Peyer's patch (tissue), 4 donors: ENCODE measurements around the gene HES4. TPM values are rescaled to one million over a fixed set of nuclear protein-coding genes. Genes with fewer than 3 reads are reported as not detected.

Experiments
- DNase-seq, 3 donors: peaks; one replicate each; pipeline ENCODE4 v3.0.0-alpha.2; 2017 to 2019
- H3K27ac ChIP-seq, 4 donors: fragments of 200-600 bp; sonication (generic); one replicate each; pipeline ENCODE4 v1.5.1; 2016 to 2019
- H3K27me3 ChIP-seq, 2 donors: fragments of 200-600 bp; sonication (generic); one replicate each; pipeline ENCODE4 v1.5.1; 2019
- H3K36me3 ChIP-seq, 3 donors: fragments of 200-600 bp; sonication (generic); one replicate each; pipeline ENCODE4 v1.5.1; 2016 to 2019
- H3K4me1 ChIP-seq, 4 donors: fragments of 200-600 bp; sonication (generic); one replicate each; pipeline ENCODE4 v1.5.1; 2016 to 2019
- H3K4me3 ChIP-seq, 4 donors: fragments of 200-600 bp; sonication (generic); 1 replicate in 3 of 4; 2 replicates in 1 of 4; pipeline ENCODE4 v1.5.1; 2016 to 2019; ENCODE audit warnings: mild to moderate bottlenecking in 1 of 4
- H3K9me3 ChIP-seq, 4 donors: fragments of 200-600 bp; sonication (generic); one replicate each; pipeline ENCODE4 v1.5.1; 2016 to 2019; ENCODE audit warnings: mild to moderate bottlenecking in 1 of 4
- POLR2A ChIP-seq, 2 donors: fragments of 450-650 bp; IDR thresholded peaks; one replicate each; pipeline ENCODE4 v1.5.1; 2017; ENCODE audit warnings: antibody characterized with exemption in 2 of 2, mild to moderate bottlenecking in 2 of 2, moderate library complexity in 2 of 2
- total RNA-seq, 4 donors: library from RNA; depleted of rRNA; stranded (reverse); fragments of >200 nt; gene quantifications; one replicate each; pipeline ENCODE4 v1.1.0, GENCODE V29; 2016
- TF ChIP-seq, protein P1 (sequence below), 6 experiments: fragments of 450-650 bp in 4 of 6; fragments of 200-600 bp in 2 of 6; sonication (generic) in 1 of 6; IDR thresholded peaks; one replicate each; pipeline ENCODE4 v1.5.1; 2017 to 2019; ENCODE audit warnings: antibody characterized with exemption in 6 of 6, mild to moderate bottlenecking in 3 of 6, moderate library complexity in 1 of 6

The HES4 gene
- total RNA-seq, 4 donors from 2014 or later = 3.9 to 12.4 (median 7.7) TPM

DNA sequence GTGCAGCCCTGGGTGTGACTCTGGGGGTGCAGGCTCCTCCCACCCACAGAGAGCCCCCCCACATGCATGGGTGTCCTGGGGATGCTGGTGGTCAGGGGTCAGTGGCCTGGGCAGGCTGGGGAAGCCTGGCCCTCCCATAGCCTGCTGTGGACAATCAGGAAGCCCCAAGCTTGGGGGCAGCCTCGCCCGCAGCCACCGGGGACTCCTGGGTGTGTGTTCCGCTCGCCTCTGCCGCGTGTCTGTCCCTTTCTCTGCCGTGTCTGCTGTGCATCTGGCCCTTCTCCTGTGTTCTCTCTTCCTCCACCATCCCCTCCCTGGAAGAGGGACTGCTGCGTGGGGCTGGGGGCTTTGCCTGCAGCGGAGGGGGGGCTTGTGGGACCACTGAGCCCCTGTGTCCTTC lies 42.9 kb upstream of the HES4 start:
- H3K36me3 ChIP-seq = peaks cover 0 to 21% (median 0%) of the 10 kb centered on the region in 3 donors
- H3K4me3 ChIP-seq = no peak overlapping the region
- peaks cover 6 to 24% (median 16%) of the 10 kb centered on the region in 4 donors for H3K4me1 ChIP-seq
- no peaks in the 10 kb centered on the region for H3K27me3 ChIP-seq
- DNase-seq = no peak
- TF ChIP-seq POLR2A (IDR thresholded peaks at IDR 0.05) = no peak
- TF ChIP-seq, protein P1, sequence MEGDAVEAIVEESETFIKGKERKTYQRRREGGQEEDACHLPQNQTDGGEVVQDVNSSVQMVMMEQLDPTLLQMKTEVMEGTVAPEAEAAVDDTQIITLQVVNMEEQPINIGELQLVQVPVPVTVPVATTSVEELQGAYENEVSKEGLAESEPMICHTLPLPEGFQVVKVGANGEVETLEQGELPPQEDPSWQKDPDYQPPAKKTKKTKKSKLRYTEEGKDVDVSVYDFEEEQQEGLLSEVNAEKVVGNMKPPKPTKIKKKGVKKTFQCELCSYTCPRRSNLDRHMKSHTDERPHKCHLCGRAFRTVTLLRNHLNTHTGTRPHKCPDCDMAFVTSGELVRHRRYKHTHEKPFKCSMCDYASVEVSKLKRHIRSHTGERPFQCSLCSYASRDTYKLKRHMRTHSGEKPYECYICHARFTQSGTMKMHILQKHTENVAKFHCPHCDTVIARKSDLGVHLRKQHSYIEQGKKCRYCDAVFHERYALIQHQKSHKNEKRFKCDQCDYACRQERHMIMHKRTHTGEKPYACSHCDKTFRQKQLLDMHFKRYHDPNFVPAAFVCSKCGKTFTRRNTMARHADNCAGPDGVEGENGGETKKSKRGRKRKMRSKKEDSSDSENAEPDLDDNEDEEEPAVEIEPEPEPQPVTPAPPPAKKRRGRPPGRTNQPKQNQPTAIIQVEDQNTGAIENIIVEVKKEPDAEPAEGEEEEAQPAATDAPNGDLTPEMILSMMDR (IDR thresholded peaks at IDR 0.05) = no peak
- no peak overlapping the region for H3K27ac ChIP-seq
- H3K9me3 ChIP-seq = no peaks in the 10 kb centered on the region

DNA sequence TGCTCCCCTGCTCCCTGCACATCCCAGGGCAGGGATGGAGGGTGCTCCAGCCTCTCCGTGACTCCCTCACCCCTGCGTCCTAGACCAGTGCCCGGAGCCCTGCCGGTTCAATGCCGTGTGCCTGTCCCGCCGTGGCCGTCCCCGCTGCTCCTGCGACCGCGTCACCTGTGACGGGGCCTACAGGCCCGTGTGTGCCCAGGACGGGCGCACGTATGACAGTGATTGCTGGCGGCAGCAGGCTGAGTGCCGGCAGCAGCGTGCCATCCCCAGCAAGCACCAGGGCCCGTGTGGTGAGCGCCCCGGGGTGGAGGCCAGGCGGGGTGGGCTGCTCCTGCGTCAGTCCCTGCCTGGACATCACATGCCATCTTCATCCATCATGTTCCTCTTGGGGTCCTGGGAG lies 42.0 kb upstream of the HES4 start:
- Histone ChIP-seq H3K9me3 (no peaks in the 10 kb centered on the region), H3K27ac (no peak overlapping the region), H3K27me3 (no peaks in the 10 kb centered on the region), H3K4me3 (no peak overlapping the region), H3K4me1 (peaks cover 6 to 24% (median 16%) of the 10 kb centered on the region in 4 donors), H3K36me3 (peaks cover 0 to 14% (median 0%) of the 10 kb centered on the region in 3 donors)
- DNase-seq = no peak
- no peak for TF ChIP-seq POLR2A (IDR thresholded peaks at IDR 0.05)
- TF ChIP-seq, protein P1 (IDR thresholded peaks at IDR 0.05) = no peak

DNA sequence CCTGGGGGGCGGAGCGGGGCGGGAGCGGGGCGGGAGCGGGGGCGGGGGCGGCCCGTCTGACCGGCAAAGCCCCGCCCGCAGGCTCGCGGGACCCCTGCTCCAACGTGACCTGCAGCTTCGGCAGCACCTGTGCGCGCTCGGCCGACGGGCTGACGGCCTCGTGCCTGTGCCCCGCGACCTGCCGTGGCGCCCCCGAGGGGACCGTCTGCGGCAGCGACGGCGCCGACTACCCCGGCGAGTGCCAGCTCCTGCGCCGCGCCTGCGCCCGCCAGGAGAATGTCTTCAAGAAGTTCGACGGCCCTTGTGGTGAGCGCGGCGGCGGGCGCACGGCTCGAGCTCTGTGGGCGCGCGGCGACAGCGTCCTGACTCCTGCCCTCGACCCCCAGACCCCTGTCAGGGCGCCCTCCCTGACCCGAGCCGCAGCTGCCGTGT lies 41.2 kb upstream of the HES4 start:
- H3K27me3 ChIP-seq = no peaks in the 10 kb centered on the region
- H3K9me3 ChIP-seq = no peaks in the 10 kb centered on the region
- peaks cover 0 to 10% (median 0%) of the 10 kb centered on the region in 3 donors for H3K36me3 ChIP-seq
- H3K4me1 ChIP-seq = peaks cover 6 to 24% (median 16%) of the 10 kb centered on the region in 4 donors
- no peak overlapping the region for H3K27ac ChIP-seq
- no peak overlapping the region for H3K4me3 ChIP-seq
- DNase-seq = no peak
- TF ChIP-seq, protein P1 (IDR thresholded peaks at IDR 0.05) = no peak
- no peak for TF ChIP-seq POLR2A (IDR thresholded peaks at IDR 0.05)

DNA sequence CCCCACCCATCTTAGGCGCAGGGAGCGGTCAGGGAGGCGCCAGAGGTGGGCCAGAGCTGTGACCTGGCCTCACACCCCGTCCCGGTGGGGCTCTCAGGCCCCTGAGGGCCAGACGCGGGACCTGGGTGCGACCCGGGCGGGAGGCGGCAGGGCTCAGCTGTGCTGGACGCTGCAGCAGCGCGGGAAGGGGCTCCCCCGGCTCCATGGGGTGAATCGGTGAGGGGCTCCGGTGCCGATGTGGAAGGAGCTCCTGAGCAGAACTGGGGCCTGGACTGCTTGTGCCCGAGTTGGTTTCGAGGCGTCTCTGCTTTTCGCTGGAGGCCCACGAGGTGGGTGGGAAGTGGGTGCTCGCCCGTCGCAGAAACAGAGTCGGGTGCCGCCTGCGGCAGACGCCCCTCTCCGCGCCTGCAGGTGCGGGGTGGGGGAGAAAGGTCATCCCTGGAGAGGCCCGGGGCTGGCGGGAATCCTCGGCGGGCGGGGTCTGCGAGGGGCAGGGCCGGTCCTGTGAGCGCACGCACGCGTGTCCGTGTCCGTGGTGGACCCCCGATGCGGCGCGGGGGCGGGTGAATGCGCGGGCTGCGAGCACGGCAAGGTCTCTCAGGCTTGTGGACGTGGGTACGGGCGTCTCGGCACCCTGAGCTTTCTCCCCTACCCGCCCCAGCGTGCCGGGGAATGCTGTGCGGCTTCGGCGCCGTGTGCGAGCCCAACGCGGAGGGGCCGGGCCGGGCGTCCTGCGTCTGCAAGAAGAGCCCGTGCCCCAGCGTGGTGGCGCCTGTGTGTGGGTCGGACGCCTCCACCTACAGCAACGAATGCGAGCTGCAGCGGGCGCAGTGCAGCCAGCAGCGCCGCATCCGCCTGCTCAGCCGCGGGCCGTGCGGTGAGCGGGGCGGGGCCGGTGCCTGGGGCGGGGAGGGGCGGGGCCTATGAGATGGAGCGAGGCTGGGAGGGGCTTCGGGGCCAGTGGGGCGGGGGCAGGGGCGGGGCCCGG lies 40.4 kb upstream of the HES4 start:
- peak overlapping the region; percentile 25 to 51 (median 47) for H3K4me3 ChIP-seq
- DNase-seq = peak; percentile 71 to 87 (median 86)
- H3K36me3 ChIP-seq = peaks cover 0 to 5% (median 0%) of the 10 kb centered on the region in 3 donors
- no peaks in the 10 kb centered on the region for H3K27me3 ChIP-seq
- no peak for TF ChIP-seq POLR2A (IDR thresholded peaks at IDR 0.05)
- TF ChIP-seq, protein P1 (IDR thresholded peaks at IDR 0.05) = peak in 3 of 6 experiments; percentile 24 to 39 (median 31)
- peak overlapping the region in 1 of 4 donors; percentile 46 for H3K27ac ChIP-seq
- H3K9me3 ChIP-seq = no peaks in the 10 kb centered on the region
- H3K4me1 ChIP-seq = peaks cover 6 to 24% (median 16%) of the 10 kb centered on the region in 4 donors

DNA sequence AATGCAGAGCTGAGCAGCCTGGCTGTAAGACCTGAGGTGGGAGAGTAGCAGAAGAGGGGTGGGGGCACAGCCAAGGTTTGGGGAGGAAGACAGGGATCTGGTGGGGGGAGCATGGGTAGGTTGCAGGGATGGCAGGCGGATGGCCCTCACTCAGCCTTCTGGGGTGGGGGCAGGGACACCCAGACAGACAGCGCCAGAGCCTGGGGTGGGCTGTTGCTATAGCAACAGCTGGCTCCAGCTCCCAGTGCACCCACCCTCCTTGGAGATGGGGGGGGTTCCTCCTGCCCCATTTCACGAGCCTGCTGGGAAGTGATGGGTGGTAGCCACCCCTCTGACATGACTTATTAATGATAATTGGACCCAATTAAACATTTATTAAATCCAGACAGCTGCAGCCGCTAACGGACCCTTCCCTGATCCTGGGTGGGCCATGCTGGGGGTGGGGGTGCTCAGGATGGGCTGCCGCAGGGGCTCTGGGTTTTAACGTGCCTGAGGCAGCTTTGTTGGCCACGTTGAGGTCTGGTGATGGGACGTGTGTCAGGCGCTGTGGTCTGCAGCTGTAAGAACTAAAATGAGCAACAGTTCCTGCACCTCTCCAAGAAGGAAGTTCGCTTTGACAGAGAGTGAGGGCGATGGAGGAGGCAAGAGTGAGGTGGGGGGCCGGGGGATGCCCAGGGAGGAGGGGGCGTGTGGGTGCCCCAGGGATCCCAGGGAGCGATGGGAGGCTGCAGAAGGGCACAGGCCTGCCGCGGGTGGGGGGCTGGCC lies 39.4 kb upstream of the HES4 start:
- H3K36me3 ChIP-seq = no peaks in the 10 kb centered on the region
- H3K4me3 ChIP-seq = peak overlapping the region in 1 of 4 donors; percentile 44
- peaks cover 6 to 25% (median 17%) of the 10 kb centered on the region in 4 donors for H3K4me1 ChIP-seq
- H3K27me3 ChIP-seq = peaks cover 0 to 4% of the 10 kb centered on the region in 2 donors
- TF ChIP-seq POLR2A (IDR thresholded peaks at IDR 0.05) = no peak
- TF ChIP-seq, protein P1 (IDR thresholded peaks at IDR 0.05) = no peak
- no peak for DNase-seq
- H3K9me3 ChIP-seq = no peaks in the 10 kb centered on the region
- H3K27ac ChIP-seq = no peak overlapping the region
